H9 (cell line): Measurements from ENCODE around the gene ZSCAN1. TPM values are rescaled to one million over a fixed set of nuclear protein-coding genes. Genes with fewer than 3 reads are reported as not detected.

ENCODE experiments used
- DNase-seq: peaks from one replicate; pipeline ENCODE4 v3.0.0-alpha.2; 2017
- H2AFZ ChIP-seq: one replicate; pipeline ENCODE4 v1.6.1; 2013; ENCODE audit warnings: mild to moderate bottlenecking, low read length, control low read depth, moderate library complexity
- H2AK5ac ChIP-seq: 2 replicates; pipeline ENCODE4 v1.6.1; 2013; ENCODE audit warnings: low read length, control low read depth, mixed read lengths; ENCODE audit not compliant: insufficient read length
- H2BK120ac ChIP-seq: one replicate; pipeline ENCODE4 v1.6.1; 2013; ENCODE audit warnings: low read depth, mild to moderate bottlenecking, low read length, control low read depth, inconsistent platforms; ENCODE audit not compliant: poor library complexity, severe bottlenecking
- H2BK12ac ChIP-seq: 2 replicates; pipeline ENCODE4 v1.6.1; 2013; ENCODE audit warnings: low read length, control low read depth, mixed read lengths, low read depth; ENCODE audit not compliant: insufficient read length
- H2BK15ac ChIP-seq: 2 replicates; pipeline ENCODE4 v1.6.1; 2013; ENCODE audit warnings: low read depth, low read length, control low read depth
- H2BK20ac ChIP-seq: one replicate; pipeline ENCODE4 v1.6.1; 2013; ENCODE audit warnings: low read depth, mild to moderate bottlenecking, low read length, control low read depth, inconsistent platforms; ENCODE audit not compliant: poor library complexity, severe bottlenecking
- H2BK5ac ChIP-seq: 2 replicates; pipeline ENCODE4 v1.6.1; 2013; ENCODE audit warnings: low read length, control low read depth, mixed read lengths; ENCODE audit not compliant: insufficient read length
- H3K14ac ChIP-seq: 2 replicates; pipeline ENCODE4 v1.6.1; 2013; ENCODE audit warnings: low read length, control low read depth; ENCODE audit not compliant: insufficient read depth
- H3K18ac ChIP-seq: 2 replicates; pipeline ENCODE4 v1.6.1; 2013; ENCODE audit warnings: low read depth, mild to moderate bottlenecking, mixed read lengths, low read length, control low read depth; ENCODE audit not compliant: insufficient read length
- H3K23ac ChIP-seq: 2 replicates; pipeline ENCODE4 v1.6.1; 2013; ENCODE audit warnings: low read length, control low read depth, mixed read lengths, low read depth; ENCODE audit not compliant: insufficient read length
- H3K23me2 ChIP-seq: 2 replicates; pipeline ENCODE4 v1.6.1; 2013; ENCODE audit warnings: low read depth, mild to moderate bottlenecking, mixed read lengths, low read length, control low read depth; ENCODE audit not compliant: insufficient read length, poor library complexity, severe bottlenecking
- H3K27ac ChIP-seq: 2 replicates; pipeline ENCODE4 v1.5.1; 2013; ENCODE audit warnings: low read length, control low read depth, mixed read lengths, low read depth; ENCODE audit not compliant: insufficient read length
- H3K27me3 ChIP-seq: 2 replicates; pipeline ENCODE4 v1.6.1; 2013; ENCODE audit warnings: low read length, control low read depth, inconsistent platforms; ENCODE audit not compliant: insufficient read depth
- H3K4ac ChIP-seq: 2 replicates; pipeline ENCODE4 v1.6.1; 2013; ENCODE audit warnings: low read depth, mild to moderate bottlenecking, control low read depth, inconsistent platforms, low read length, moderate library complexity
- H3K4me1 ChIP-seq: 2 replicates; pipeline ENCODE4 v1.6.1; 2013; ENCODE audit warnings: low read length, control low read depth, inconsistent platforms; ENCODE audit not compliant: insufficient read depth
- H3K4me2 ChIP-seq: 2 replicates; pipeline ENCODE4 v1.6.1; 2013; ENCODE audit warnings: low read length, control low read depth, mixed read lengths; ENCODE audit not compliant: insufficient read length, insufficient read depth
- H3K56ac ChIP-seq: 2 replicates; pipeline ENCODE4 v1.6.1; 2013; ENCODE audit warnings: low read depth, mild to moderate bottlenecking, mixed read lengths, low read length, control low read depth; ENCODE audit not compliant: insufficient read length
- H3K79me1 ChIP-seq: 2 replicates; pipeline ENCODE4 v1.6.1; 2013; ENCODE audit warnings: low read depth, mild to moderate bottlenecking, moderate library complexity, low read length, control low read depth, inconsistent platforms; ENCODE audit not compliant: insufficient read depth, poor library complexity, severe bottlenecking
- H3K79me2 ChIP-seq: 2 replicates; pipeline ENCODE4 v1.6.1; 2013; ENCODE audit warnings: low read length, control low read depth, inconsistent platforms; ENCODE audit not compliant: insufficient read depth
- H3K9ac ChIP-seq: 2 replicates; pipeline ENCODE4 v1.6.1; 2013; ENCODE audit warnings: low read length, control low read depth, mixed read lengths; ENCODE audit not compliant: insufficient read length; ENCODE audit errors: extremely low read depth
- H3K9me3 ChIP-seq: one replicate; pipeline ENCODE4 v1.6.1; 2013; ENCODE audit warnings: low read depth, low read length, inconsistent platforms; ENCODE audit not compliant: control insufficient read depth
- H3T11ph ChIP-seq: one replicate; pipeline ENCODE4 v1.6.1; 2013; ENCODE audit warnings: mild to moderate bottlenecking, low read length, control low read depth, inconsistent platforms
- H4K20me1 ChIP-seq: one replicate; pipeline ENCODE4 v1.6.1; 2013; ENCODE audit not compliant: control insufficient read depth, insufficient read length, insufficient read depth
- H4K5ac ChIP-seq: 2 replicates; pipeline ENCODE4 v1.6.1; 2013; ENCODE audit warnings: low read depth, mild to moderate bottlenecking, mixed read lengths, low read length, control low read depth; ENCODE audit not compliant: insufficient read length
- H4K8ac ChIP-seq: replicated peaks from 2 replicates; pipeline ENCODE4 v1.6.1; 2013; ENCODE audit warnings: low read length, control low read depth, mixed read lengths, low read depth; ENCODE audit not compliant: insufficient read length
- H4K91ac ChIP-seq: 2 replicates; pipeline ENCODE4 v1.6.1; 2013; ENCODE audit warnings: low read depth, mild to moderate bottlenecking, moderate library complexity, mixed read lengths, low read length, control low read depth; ENCODE audit not compliant: insufficient read length
- H3K27ac Mint-ChIP-seq, 3 experiments: 2 replicates in 2 of 3; 3 replicates in 1 of 3; pipeline ENCODE4 v1.8.0; 2020 to 2021; ENCODE audit warnings: mixed read lengths in 3 of 3, mild to moderate bottlenecking in 1 of 3, moderate library complexity in 1 of 3
- H3K27me3 Mint-ChIP-seq: 2 replicates; pipeline ENCODE4 v1.8.0; 2021; ENCODE audit warnings: low read depth, mild to moderate bottlenecking, moderate library complexity, mixed read lengths
- H3K36me3 Mint-ChIP-seq, 3 experiments: 2 replicates in 2 of 3; 3 replicates in 1 of 3; pipeline ENCODE4 v1.8.0; 2020 to 2021; ENCODE audit warnings: low read depth in 3 of 3, mixed read lengths in 3 of 3; ENCODE audit not compliant: insufficient read depth in 1 of 3
- H3K4me1 Mint-ChIP-seq, 2 experiments: 2 replicates each; pipeline ENCODE4 v1.8.0; 2020; ENCODE audit warnings: mixed read lengths in 2 of 2
- H3K4me3 Mint-ChIP-seq, 2 experiments: 2 replicates in 1 of 2; 3 replicates in 1 of 2; pipeline ENCODE4 v1.8.0; 2020 to 2021; ENCODE audit warnings: mild to moderate bottlenecking in 2 of 2, mixed read lengths in 2 of 2, moderate library complexity in 1 of 2
- H3K9me3 Mint-ChIP-seq, 2 experiments: 2 replicates in 1 of 2; 3 replicates in 1 of 2; pipeline ENCODE4 v1.8.0; 2020; ENCODE audit warnings: mild to moderate bottlenecking in 2 of 2, mixed read lengths in 2 of 2, moderate library complexity in 1 of 2
- WGBS: extraction: QIAGEN DNeasy Blood & Tissue Kit; methylation state at CpG from one replicate; pipeline ENCODE4 v1.1.7; 2013; ENCODE audit warnings: missing lambda C conversion rate, low lambda C conversion rate, mixed read lengths; ENCODE audit not compliant: insufficient read length; ENCODE audit errors: extremely low coverage; 5-methylcytosine and 5-hydroxymethylcytosine counted together
- total RNA-seq: library from RNA; stranded (reverse); gene quantifications from 2 replicates; pipeline ENCODE4 v1.2.1, GENCODE V29; 2021
- TF ChIP-seq, protein P1 (sequence below): fragments of 200-600 bp; sonication (generic); conservative IDR thresholded peaks from 3 replicates; pipeline ENCODE4 v1.8.0; 2021; ENCODE audit warnings: antibody characterized with exemption, mild to moderate bottlenecking

ZSCAN1 gene
- total RNA-seq, 1 experiment from 2014 or later: 1.2 TPM

DNA sequence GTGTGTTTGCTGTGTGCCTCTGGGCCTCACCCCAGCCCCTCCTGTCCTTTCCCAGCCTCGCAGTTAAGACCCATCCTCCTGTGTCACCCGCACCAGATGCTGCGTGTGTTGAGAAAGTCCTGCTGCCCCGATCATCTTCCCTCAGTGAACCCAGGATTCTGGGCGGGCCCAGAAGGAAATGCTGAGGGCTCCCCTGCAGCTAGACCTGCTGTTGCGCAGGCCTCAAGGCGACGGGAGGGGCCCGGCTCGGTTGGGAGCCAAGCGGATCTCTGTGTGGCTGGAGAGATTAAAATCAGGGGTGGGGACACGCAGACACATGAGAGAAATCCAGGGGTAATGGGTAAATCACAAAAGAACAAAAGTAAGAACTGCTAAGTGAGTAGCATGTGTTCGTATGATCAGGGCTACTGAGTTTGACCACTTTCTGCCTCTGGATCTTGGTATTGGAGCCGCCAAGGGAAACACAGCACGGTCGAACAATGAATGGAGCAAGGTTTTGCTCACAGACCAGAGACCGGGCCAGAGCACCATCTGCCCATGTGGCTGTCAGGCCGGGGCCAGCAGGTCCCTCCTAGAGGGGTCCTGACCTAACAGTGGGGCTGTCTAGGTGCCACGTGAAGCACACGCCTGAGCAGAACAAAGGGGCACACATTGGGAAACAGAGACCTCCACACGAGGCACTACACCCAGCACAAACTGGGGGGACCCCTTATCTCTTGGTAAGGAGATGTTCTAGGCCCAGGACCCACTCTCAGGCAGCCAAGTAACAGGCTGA, 7.1 kb downstream of the ZSCAN1 start:
- H3K9me3 ChIP-seq: peaks cover 7% of the 10 kb centered on the region
- Mint-ChIP-seq H3K27ac (no peak overlapping the region), H3K9me3 (peaks cover 63 to 79% of the 10 kb centered on the region in 2 experiments), H3K4me1 (peaks cover 2 to 14% of the 10 kb centered on the region in 2 experiments), H3K4me3 (no peak overlapping the region), H3K27me3 (peaks cover 31% of the 10 kb centered on the region), H3K36me3 (peaks cover 6 to 23% (median 11%) of the 10 kb centered on the region in 3 experiments; a peak in 6 of 7 replicates)
- H3K23me2 ChIP-seq: no peaks in the 10 kb centered on the region
- no peak overlapping the region for H2AFZ ChIP-seq
- H4K91ac ChIP-seq: no peak overlapping the region
- no peak for DNase-seq
- H2BK15ac ChIP-seq: no peak overlapping the region
- H4K8ac ChIP-seq: no peak overlapping the region
- no peak overlapping the region for H3K4ac ChIP-seq
- H3K23ac ChIP-seq: no peak overlapping the region
- H2AK5ac ChIP-seq: no peak overlapping the region
- H3K14ac ChIP-seq: no peak overlapping the region
- H3K27ac ChIP-seq: no peak overlapping the region
- H2BK120ac ChIP-seq: no peak overlapping the region
- H3K4me2 ChIP-seq: no peak overlapping the region
- H2BK20ac ChIP-seq: no peak overlapping the region
- H2BK12ac ChIP-seq: no peak overlapping the region
- no peaks in the 10 kb centered on the region; the same call in 1 of the 2 replicates for H3K27me3 ChIP-seq
- no peak overlapping the region for H4K5ac ChIP-seq
- no peaks in the 10 kb centered on the region for H4K20me1 ChIP-seq
- TF ChIP-seq, protein P1, sequence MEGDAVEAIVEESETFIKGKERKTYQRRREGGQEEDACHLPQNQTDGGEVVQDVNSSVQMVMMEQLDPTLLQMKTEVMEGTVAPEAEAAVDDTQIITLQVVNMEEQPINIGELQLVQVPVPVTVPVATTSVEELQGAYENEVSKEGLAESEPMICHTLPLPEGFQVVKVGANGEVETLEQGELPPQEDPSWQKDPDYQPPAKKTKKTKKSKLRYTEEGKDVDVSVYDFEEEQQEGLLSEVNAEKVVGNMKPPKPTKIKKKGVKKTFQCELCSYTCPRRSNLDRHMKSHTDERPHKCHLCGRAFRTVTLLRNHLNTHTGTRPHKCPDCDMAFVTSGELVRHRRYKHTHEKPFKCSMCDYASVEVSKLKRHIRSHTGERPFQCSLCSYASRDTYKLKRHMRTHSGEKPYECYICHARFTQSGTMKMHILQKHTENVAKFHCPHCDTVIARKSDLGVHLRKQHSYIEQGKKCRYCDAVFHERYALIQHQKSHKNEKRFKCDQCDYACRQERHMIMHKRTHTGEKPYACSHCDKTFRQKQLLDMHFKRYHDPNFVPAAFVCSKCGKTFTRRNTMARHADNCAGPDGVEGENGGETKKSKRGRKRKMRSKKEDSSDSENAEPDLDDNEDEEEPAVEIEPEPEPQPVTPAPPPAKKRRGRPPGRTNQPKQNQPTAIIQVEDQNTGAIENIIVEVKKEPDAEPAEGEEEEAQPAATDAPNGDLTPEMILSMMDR: no peak
- H3K79me2 ChIP-seq: no peaks in the 10 kb centered on the region
- no peaks in the 10 kb centered on the region for H3K4me1 ChIP-seq
- H2BK5ac ChIP-seq: no peak overlapping the region
- no peak overlapping the region for H3K9ac ChIP-seq
- H3K18ac ChIP-seq: no peak overlapping the region
- H3K79me1 ChIP-seq: no peaks in the 10 kb centered on the region
- no peak overlapping the region for H3T11ph ChIP-seq
- H3K56ac ChIP-seq: no peak overlapping the region
- WGBS: no CpG with 5 or more reads among the region's 21 CpGs
